Smooth muscle cell (in vitro differentiated cells): ENCODE measurements around the gene OLA1. TPM values are rescaled to one million over a fixed set of nuclear protein-coding genes. Genes with fewer than 3 reads are reported as not detected.

ENCODE experiments used
- DNase-seq: peaks from one replicate; lab custom pipeline; 2025; ENCODE audit not compliant: unreplicated experiment; lab: John Stamatoyannopoulos, UW
- H2AFZ ChIP-seq: fragments of 200-600 bp; sonication (generic); 2 replicates; pipeline ENCODE4 v1.6.0; 2016; ENCODE audit warnings: antibody characterized with exemption, low read depth, mild to moderate bottlenecking
- H3F3A ChIP-seq: fragments of 200-600 bp; sonication (generic); 2 replicates; pipeline ENCODE4 v1.6.0; 2017; ENCODE audit warnings: antibody characterized with exemption, low read depth
- H3K27ac ChIP-seq: fragments of 200-600 bp; sonication (generic); 2 replicates; pipeline ENCODE4 v1.5.1; 2016; ENCODE audit warnings: low read depth, mild to moderate bottlenecking
- H3K27me3 ChIP-seq: fragments of 200-600 bp; sonication (generic); 2 replicates; pipeline ENCODE4 v1.6.1; 2016; ENCODE audit warnings: low read depth, mild to moderate bottlenecking
- H3K36me3 ChIP-seq: fragments of 200-600 bp; sonication (generic); 2 replicates; pipeline ENCODE4 v1.5.1; 2016; ENCODE audit warnings: low read depth
- H3K4me1 ChIP-seq: fragments of 200-600 bp; sonication (generic); 2 replicates; pipeline ENCODE4 v1.5.1; 2016; ENCODE audit warnings: low read depth
- H3K4me2 ChIP-seq: fragments of 200-600 bp; sonication (generic); 2 replicates; pipeline ENCODE4 v1.6.0; 2016; ENCODE audit warnings: mild to moderate bottlenecking
- H3K4me3 ChIP-seq: fragments of 200-600 bp; sonication (generic); 2 replicates; pipeline ENCODE4 v1.5.1; 2016; ENCODE audit warnings: mild to moderate bottlenecking
- H3K79me2 ChIP-seq: fragments of 200-600 bp; sonication (generic); 2 replicates; pipeline ENCODE4 v1.6.0; 2016; ENCODE audit warnings: low read depth, mild to moderate bottlenecking
- H3K9ac ChIP-seq: fragments of 200-600 bp; sonication (generic); 2 replicates; pipeline ENCODE4 v1.6.0; 2016; ENCODE audit warnings: low read depth
- H3K9me3 ChIP-seq: fragments of 200-600 bp; sonication (generic); replicated peaks from 2 replicates; pipeline ENCODE4 v1.5.1; 2016; ENCODE audit warnings: low read depth
- H4K20me1 ChIP-seq: fragments of 200-600 bp; sonication (generic); 2 replicates; pipeline ENCODE4 v1.6.0; 2016; ENCODE audit warnings: low read depth
- CTCF ChIP-seq: fragments of 200-600 bp; sonication (generic); IDR thresholded peaks from 2 replicates; pipeline ENCODE4 v1.5.1; 2017; ENCODE audit warnings: borderline replicate concordance, mild to moderate bottlenecking, antibody characterized with exemption; ENCODE audit not compliant: insufficient read depth, poor library complexity, severe bottlenecking
- WGBS: methylation state at CpG from one replicate; pipeline ENCODE4 v1.1.7; 2016; ENCODE audit warnings: low lambda C conversion rate; 5-methylcytosine and 5-hydroxymethylcytosine counted together
- polyA plus RNA-seq: library from polyadenylated mRNA; unstranded; fragments of >200 nt; fragmentation: Nextera tagmentation; extraction: Ambion mirVana; gene quantifications from 2 replicates; pipeline ENCODE4 v1.2.1, GENCODE V29; 2016
- total RNA-seq: library from RNA; depleted of rRNA; stranded (reverse); fragments of >200 nt; gene quantifications from 2 replicates; pipeline ENCODE4 v1.2.3, GENCODE V29; 2014

Gene OLA1
- total and polyA plus RNA-seq, 2 experiments from 2014 or later = 59.6 to 76.0 TPM

- H3K4me1 ChIP-seq = peaks cover 4% of the 10 kb centered on the region
- H3K4me2 ChIP-seq = no peak overlapping the region
- no peaks in the 10 kb centered on the region for H3K79me2 ChIP-seq
- no peaks in the 10 kb centered on the region for H4K20me1 ChIP-seq
- WGBS = 86% methylated on average over 12 of the region's 12 CpGs
- H3K27ac ChIP-seq = no peak overlapping the region
- H2AFZ ChIP-seq = no peak overlapping the region
- DNase-seq = no peak
- no peaks in the 10 kb centered on the region for H3K27me3 ChIP-seq
- H3K9ac ChIP-seq = no peak overlapping the region
- no peaks in the 10 kb centered on the region for H3K9me3 ChIP-seq
- H3K4me3 ChIP-seq = no peak overlapping the region
- no peak for TF ChIP-seq CTCF
- peaks cover 4% of the 10 kb centered on the region for H3F3A ChIP-seq
- no peaks in the 10 kb centered on the region for H3K36me3 ChIP-seq
Observed at GRCh38 chr2:174035981-174036742, 212.2 kb downstream of the OLA1 start.

GRCh38 chr2:174035117-174035635 is 213.2 kb downstream of the OLA1 start:
- H3K79me2 ChIP-seq = no peaks in the 10 kb centered on the region
- peak overlapping the region; percentile 79 for H3K27ac ChIP-seq
- no peak for TF ChIP-seq CTCF
- H2AFZ ChIP-seq = no peak overlapping the region
- DNase-seq = no peak
- WGBS = 65% methylated on average over 3 of the region's 3 CpGs
- no peaks in the 10 kb centered on the region for H3K9me3 ChIP-seq
- no peaks in the 10 kb centered on the region for H3K36me3 ChIP-seq
- H4K20me1 ChIP-seq = no peaks in the 10 kb centered on the region
- no peaks in the 10 kb centered on the region for H3K27me3 ChIP-seq
- peaks cover 4% of the 10 kb centered on the region for H3F3A ChIP-seq
- H3K4me3 ChIP-seq = no peak overlapping the region
- peak overlapping the region; percentile 8 for H3K4me2 ChIP-seq
- peak overlapping the region; percentile 52 for H3K9ac ChIP-seq
- peaks cover 4% of the 10 kb centered on the region for H3K4me1 ChIP-seq

GRCh38 chr2:174033163-174033550 is 215.2 kb downstream of the OLA1 start:
- no peaks in the 10 kb centered on the region for H3K27me3 ChIP-seq
- peak overlapping the region; percentile 89 for H3K27ac ChIP-seq
- peaks cover 6% of the 10 kb centered on the region for H3K4me1 ChIP-seq
- DNase-seq = no peak
- H3K36me3 ChIP-seq = no peaks in the 10 kb centered on the region
- H3F3A ChIP-seq = no peaks in the 10 kb centered on the region
- H3K79me2 ChIP-seq = no peaks in the 10 kb centered on the region
- H3K9ac ChIP-seq = peak overlapping the region; percentile 46
- H3K4me2 ChIP-seq = peak overlapping the region; percentile 22
- no peak overlapping the region for H3K4me3 ChIP-seq
- WGBS = 89% methylated on average over 2 of the region's 2 CpGs
- no peaks in the 10 kb centered on the region for H3K9me3 ChIP-seq
- H2AFZ ChIP-seq = no peak overlapping the region
- no peak for TF ChIP-seq CTCF
- H4K20me1 ChIP-seq = no peaks in the 10 kb centered on the region
